ENCODE results near the gene MX2. TPM values are rescaled to one million over a fixed set of nuclear protein-coding genes. Genes with fewer than 3 reads are reported as not detected.

Gene MX2
- total and polyA plus RNA-seq, 2 experiments from 2014 or later: 5.4 to 9.2 TPM

DNA sequence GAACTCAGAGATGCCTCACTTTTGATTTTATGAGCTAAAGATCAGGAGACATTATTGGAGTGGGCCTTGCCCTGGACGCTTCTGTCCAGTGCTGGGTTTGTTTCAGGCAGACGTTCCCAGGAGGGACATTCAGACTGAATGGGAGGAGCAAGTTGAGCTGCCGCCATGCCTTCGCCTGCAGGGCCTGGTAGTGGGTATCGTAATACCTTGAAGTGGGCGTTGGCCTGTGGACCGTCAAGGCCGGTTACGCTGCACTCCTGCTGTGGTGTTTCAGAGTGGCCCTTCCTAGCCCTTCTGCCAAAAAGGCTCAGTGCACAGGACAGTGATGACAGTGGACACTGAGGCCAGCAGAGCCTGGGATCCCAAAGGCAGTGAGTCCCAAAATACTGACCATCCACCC lies 43.6 kb upstream of the MX2 start (continued):
- TF ChIP-seq JUNB (IDR thresholded peaks at IDR 0.05; ENCODE audit: unreplicated experiment): no peak
- TF ChIP-seq ZNF331 (CRISPR knock-in tag; IDR thresholded peaks at IDR 0.05; ENCODE audit: low read depth): no peak
- TF ChIP-seq STAT1 (IDR thresholded peaks at IDR 0.05; ENCODE audit: unreplicated experiment): no peak
- TF ChIP-seq POLR2AphosphoS5 (IDR thresholded peaks at IDR 0.05; ENCODE audit: low read depth): no peak

DNA sequence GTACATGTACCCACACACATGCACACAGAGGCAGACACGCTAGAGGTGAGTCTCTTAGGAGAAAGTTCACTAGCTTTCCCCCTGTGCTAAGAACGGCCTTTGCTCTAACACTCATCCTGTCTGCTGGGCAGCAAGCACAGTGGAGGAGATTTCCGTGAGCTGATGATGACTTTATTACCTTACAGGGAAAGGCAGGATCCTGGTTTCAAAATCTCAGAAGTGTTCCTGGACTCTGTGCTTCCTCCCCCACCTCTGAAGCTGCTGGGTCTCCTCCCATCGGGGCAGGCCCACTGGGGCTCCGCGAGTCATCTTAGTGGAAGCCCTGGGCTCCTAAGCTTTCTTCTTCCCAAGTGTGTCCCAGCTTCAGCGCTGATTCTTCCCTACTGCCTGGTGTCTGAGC lies 42.6 kb upstream of the MX2 start:
- Mint-ChIP-seq H3K27ac (no peak overlapping the region), H3K36me3 (ENCODE audit: low read depth) (no peaks in the 10 kb centered on the region), H3K27me3 (ENCODE audit: insufficient read depth, low read depth, poor library complexity) (peaks cover 14% of the 10 kb centered on the region), H3K9me3 (no peaks in the 10 kb centered on the region; the same call in 2 of the 3 replicates), H3K4me1 (peaks cover 14% of the 10 kb centered on the region), H3K4me3 (no peak overlapping the region)
- Histone ChIP-seq H3K9me2 (ENCODE audit: insufficient read depth) (no peaks in the 10 kb centered on the region), H3K4me3 (no peak overlapping the region), H3F3A (replicated peaks; ENCODE audit: low read depth) (no peaks in the 10 kb centered on the region), H3K4me2 (no peak overlapping the region), H3K27me3 (ENCODE audit: insufficient read depth) (peaks cover 24% of the 10 kb centered on the region), H3K36me3 (ENCODE audit: insufficient read depth) (no peaks in the 10 kb centered on the region), H3K27ac (ENCODE audit: low read depth) (no peak overlapping the region), H2AFZ (no peak overlapping the region), H3K4me1 (ENCODE audit: insufficient read depth) (peaks cover 5% of the 10 kb centered on the region), H4K20me1 (replicated peaks; ENCODE audit: insufficient read depth) (no peaks in the 10 kb centered on the region), H3K79me2 (replicated peaks; ENCODE audit: insufficient read depth) (no peaks in the 10 kb centered on the region)
- DNase-seq (ENCODE audit: low spot score): no peak
- TF ChIP-seq NANOG (IDR thresholded peaks at IDR 0.05; ENCODE audit: borderline replicate concordance) (no peak), EZH2 (IDR thresholded peaks at IDR 0.05; ENCODE audit: low read depth, unreplicated experiment) (no peak), CREB1 (CRISPR knock-in tag; IDR thresholded peaks at IDR 0.05; ENCODE audit: low read depth) (no peak), ZNF114 (CRISPR knock-in tag; IDR thresholded peaks at IDR 0.05) (no peak), EZH2phosphoT487 (IDR thresholded peaks at IDR 0.05; ENCODE audit: unreplicated experiment) (no peak), STAT1 (IDR thresholded peaks at IDR 0.05; ENCODE audit: unreplicated experiment) (no peak)
- TF ChIP-seq, protein P1, sequence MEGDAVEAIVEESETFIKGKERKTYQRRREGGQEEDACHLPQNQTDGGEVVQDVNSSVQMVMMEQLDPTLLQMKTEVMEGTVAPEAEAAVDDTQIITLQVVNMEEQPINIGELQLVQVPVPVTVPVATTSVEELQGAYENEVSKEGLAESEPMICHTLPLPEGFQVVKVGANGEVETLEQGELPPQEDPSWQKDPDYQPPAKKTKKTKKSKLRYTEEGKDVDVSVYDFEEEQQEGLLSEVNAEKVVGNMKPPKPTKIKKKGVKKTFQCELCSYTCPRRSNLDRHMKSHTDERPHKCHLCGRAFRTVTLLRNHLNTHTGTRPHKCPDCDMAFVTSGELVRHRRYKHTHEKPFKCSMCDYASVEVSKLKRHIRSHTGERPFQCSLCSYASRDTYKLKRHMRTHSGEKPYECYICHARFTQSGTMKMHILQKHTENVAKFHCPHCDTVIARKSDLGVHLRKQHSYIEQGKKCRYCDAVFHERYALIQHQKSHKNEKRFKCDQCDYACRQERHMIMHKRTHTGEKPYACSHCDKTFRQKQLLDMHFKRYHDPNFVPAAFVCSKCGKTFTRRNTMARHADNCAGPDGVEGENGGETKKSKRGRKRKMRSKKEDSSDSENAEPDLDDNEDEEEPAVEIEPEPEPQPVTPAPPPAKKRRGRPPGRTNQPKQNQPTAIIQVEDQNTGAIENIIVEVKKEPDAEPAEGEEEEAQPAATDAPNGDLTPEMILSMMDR (conservative IDR thresholded peaks at IDR 0.05; ENCODE audit: low read depth in 2 of 2): no peak
- TF ChIP-seq, protein P2, sequence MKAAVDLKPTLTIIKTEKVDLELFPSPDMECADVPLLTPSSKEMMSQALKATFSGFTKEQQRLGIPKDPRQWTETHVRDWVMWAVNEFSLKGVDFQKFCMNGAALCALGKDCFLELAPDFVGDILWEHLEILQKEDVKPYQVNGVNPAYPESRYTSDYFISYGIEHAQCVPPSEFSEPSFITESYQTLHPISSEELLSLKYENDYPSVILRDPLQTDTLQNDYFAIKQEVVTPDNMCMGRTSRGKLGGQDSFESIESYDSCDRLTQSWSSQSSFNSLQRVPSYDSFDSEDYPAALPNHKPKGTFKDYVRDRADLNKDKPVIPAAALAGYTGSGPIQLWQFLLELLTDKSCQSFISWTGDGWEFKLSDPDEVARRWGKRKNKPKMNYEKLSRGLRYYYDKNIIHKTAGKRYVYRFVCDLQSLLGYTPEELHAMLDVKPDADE (IDR thresholded peaks at IDR 0.05): no peak
- TF ChIP-seq, protein P3, sequence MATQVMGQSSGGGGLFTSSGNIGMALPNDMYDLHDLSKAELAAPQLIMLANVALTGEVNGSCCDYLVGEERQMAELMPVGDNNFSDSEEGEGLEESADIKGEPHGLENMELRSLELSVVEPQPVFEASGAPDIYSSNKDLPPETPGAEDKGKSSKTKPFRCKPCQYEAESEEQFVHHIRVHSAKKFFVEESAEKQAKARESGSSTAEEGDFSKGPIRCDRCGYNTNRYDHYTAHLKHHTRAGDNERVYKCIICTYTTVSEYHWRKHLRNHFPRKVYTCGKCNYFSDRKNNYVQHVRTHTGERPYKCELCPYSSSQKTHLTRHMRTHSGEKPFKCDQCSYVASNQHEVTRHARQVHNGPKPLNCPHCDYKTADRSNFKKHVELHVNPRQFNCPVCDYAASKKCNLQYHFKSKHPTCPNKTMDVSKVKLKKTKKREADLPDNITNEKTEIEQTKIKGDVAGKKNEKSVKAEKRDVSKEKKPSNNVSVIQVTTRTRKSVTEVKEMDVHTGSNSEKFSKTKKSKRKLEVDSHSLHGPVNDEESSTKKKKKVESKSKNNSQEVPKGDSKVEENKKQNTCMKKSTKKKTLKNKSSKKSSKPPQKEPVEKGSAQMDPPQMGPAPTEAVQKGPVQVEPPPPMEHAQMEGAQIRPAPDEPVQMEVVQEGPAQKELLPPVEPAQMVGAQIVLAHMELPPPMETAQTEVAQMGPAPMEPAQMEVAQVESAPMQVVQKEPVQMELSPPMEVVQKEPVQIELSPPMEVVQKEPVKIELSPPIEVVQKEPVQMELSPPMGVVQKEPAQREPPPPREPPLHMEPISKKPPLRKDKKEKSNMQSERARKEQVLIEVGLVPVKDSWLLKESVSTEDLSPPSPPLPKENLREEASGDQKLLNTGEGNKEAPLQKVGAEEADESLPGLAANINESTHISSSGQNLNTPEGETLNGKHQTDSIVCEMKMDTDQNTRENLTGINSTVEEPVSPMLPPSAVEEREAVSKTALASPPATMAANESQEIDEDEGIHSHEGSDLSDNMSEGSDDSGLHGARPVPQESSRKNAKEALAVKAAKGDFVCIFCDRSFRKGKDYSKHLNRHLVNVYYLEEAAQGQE (IDR thresholded peaks at IDR 0.05; ENCODE audit: unreplicated experiment): no peak
- TF ChIP-seq, protein P4, sequence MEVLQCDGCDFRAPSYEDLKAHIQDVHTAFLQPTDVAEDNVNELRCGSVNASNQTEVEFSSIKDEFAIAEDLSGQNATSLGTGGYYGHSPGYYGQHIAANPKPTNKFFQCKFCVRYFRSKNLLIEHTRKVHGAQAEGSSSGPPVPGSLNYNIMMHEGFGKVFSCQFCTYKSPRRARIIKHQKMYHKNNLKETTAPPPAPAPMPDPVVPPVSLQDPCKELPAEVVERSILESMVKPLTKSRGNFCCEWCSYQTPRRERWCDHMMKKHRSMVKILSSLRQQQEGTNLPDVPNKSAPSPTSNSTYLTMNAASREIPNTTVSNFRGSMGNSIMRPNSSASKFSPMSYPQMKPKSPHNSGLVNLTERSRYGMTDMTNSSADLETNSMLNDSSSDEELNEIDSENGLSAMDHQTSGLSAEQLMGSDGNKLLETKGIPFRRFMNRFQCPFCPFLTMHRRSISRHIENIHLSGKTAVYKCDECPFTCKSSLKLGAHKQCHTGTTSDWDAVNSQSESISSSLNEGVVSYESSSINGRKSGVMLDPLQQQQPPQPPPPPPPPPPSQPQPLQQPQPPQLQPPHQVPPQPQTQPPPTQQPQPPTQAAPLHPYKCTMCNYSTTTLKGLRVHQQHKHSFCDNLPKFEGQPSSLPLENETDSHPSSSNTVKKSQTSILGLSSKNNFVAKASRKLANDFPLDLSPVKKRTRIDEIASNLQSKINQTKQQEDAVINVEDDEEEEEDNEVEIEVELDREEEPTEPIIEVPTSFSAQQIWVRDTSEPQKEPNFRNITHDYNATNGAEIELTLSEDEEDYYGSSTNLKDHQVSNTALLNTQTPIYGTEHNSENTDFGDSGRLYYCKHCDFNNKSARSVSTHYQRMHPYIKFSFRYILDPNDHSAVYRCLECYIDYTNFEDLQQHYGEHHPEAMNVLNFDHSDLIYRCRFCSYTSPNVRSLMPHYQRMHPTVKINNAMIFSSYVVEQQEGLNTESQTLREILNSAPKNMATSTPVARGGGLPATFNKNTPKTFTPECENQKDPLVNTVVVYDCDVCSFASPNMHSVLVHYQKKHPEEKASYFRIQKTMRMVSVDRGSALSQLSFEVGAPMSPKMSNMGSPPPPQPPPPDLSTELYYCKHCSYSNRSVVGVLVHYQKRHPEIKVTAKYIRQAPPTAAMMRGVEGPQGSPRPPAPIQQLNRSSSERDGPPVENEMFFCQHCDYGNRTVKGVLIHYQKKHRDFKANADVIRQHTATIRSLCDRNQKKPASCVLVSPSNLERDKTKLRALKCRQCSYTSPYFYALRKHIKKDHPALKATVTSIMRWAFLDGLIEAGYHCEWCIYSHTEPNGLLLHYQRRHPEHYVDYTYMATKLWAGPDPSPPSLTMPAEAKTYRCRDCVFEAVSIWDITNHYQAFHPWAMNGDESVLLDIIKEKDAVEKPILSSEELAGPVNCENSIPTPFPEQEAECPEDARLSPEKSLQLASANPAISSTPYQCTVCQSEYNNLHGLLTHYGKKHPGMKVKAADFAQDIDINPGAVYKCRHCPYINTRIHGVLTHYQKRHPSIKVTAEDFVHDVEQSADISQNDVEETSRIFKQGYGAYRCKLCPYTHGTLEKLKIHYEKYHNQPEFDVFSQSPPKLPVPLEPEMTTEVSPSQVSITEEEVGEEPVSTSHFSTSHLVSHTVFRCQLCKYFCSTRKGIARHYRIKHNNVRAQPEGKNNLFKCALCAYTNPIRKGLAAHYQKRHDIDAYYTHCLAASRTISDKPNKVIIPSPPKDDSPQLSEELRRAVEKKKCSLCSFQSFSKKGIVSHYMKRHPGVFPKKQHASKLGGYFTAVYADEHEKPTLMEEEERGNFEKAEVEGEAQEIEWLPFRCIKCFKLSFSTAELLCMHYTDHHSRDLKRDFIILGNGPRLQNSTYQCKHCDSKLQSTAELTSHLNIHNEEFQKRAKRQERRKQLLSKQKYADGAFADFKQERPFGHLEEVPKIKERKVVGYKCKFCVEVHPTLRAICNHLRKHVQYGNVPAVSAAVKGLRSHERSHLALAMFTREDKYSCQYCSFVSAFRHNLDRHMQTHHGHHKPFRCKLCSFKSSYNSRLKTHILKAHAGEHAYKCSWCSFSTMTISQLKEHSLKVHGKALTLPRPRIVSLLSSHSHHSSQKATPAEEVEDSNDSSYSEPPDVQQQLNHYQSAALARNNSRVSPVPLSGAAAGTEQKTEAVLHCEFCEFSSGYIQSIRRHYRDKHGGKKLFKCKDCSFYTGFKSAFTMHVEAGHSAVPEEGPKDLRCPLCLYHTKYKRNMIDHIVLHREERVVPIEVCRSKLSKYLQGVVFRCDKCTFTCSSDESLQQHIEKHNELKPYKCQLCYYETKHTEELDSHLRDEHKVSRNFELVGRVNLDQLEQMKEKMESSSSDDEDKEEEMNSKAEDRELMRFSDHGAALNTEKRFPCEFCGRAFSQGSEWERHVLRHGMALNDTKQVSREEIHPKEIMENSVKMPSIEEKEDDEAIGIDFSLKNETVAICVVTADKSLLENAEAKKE (CRISPR knock-in tag; IDR thresholded peaks at IDR 0.05): no peak
- ATAC-seq: no peak
